ENCODE results near the gene PAX8.
A peak's percentile ranks its signal among the peaks of the same experiment; 100 is the strongest.

Gene PAX8

GRCh38 chr2:113219889-113220641 lies 58.7 kb downstream of the PAX8 start:
- no peak for DNase-seq (ENCODE audit: low spot score)

DNA sequence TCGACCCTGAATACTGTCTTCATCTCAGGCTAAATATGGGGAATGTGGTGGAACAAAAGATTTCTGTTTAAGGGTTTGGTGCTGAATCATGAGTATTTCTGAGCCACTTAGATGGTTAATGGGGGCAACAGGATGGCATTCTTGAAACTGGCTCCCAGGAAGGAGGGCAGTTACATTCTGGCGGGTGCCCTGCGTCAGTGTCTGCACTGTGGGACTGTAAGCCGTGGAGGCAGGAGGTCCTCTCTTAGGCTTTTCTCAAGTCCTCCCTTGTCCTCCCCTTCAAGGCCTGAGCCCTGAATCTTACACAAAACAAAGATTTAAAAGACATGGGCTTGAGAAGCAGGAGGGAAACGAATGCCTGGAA lies 59.2 kb downstream of the PAX8 start:
- DNase-seq (ENCODE audit: low spot score): no peak

DNA sequence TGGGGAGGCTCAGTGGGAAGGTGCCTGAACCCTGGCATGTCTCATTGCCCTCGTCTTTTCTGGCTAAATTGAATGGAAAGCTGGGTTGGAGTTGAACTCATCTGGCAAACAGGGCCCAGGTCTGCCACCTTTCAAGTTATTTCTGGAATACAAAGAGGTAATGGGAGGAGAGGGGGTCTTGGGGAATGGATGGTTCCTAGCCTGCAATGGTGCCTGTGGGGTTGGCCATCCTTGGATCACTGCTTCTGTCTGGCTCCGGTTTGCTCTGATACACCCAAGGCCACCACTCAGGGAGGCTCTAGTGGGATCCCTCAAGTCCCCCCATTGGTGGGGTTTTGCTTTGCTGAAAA lies 59.7 kb downstream of the PAX8 start:
- no peak for DNase-seq (ENCODE audit: low spot score)

DNA sequence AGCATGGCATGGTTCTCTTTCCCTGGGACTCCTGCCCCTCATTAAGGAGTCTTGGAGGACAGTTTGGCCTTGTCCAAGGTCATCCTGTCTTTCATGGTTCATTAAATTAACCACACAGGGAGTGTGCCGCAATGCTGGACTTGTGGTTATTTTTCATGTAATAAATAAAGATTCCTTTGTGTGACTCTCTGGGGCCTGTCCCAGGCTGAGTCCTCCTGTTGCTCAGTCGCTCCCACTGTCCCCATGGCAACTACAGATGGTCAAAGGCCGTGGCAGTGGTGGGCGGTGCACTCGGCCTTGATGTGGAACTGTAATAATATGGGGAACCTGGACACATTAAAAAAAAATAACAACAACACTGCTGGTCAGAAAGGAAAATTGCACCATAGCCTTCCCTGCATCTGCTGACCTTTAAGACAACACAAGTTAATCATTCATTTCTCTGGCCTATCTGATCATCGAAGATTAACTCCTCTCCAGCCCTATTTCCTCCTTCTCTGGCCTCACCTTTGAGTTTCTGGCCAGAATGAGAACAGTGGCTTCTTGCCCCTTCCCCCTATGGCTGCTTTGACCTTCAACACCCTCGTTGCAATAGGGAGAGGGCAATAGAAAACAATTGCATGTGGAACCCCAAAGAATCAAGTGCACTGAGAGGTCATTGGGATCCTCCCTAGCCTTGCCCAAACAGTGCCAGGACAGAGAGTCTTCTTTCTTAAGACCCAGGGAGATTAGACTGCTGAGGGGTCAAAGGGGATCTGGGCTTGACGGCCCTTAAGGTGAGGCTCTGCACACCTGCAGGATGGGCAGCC lies 60.2 kb downstream of the PAX8 start:
- no peak for DNase-seq (ENCODE audit: low spot score)

GRCh38 chr2:113217455-113218282 lies 61.1 kb downstream of the PAX8 start:
- no peak for DNase-seq (ENCODE audit: low spot score)

GRCh38 chr2:113216891-113217454 lies 61.7 kb downstream of the PAX8 start:
- DNase-seq (ENCODE audit: low spot score): no peak

GRCh38 chr2:113216321-113216720 lies 62.4 kb downstream of the PAX8 start:
- DNase-seq (ENCODE audit: low spot score): no peak

DNA sequence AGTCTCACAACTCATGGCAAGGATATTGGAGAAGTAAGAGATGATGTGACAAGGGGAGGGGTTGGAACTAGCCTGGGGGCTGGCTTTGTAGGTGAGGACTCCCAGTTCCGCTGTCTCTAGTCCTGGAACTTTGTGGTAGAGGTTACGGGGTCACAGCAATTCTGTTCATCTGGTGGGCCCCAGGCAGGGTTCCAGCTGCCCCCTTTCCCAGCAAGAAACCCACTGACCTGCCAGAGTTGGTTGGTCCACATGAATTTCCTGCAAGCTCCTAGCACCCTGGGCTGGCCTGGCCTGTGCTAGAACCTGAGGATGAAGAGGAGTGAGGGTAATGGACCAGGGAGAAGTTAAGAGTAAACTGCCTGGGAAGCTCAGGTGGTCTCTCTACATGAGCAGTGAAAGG lies 63.7 kb downstream of the PAX8 start:
- DNase-seq (ENCODE audit: low spot score): no peak

DNA sequence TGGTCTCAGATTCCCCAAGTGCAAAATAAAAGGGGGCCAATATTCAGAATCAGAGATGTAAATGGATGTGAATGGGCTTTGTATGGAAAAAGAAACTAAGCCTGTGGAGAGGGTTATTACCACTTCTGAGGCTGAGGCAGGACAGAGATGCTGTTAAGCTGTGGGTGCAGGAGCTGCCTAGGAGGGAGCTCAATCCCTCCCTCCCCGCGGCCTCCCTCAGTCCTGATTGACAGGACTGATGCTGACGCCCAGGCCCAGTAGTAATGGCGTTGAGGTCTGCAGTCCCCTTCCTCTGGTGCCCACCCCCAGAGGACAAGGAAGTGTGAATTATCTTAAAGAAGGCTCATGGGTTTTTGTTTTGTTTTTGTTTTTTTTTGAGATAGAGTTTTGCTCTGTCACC lies 64.6 kb downstream of the PAX8 start:
- DNase-seq (ENCODE audit: low spot score): no peak

DNA sequence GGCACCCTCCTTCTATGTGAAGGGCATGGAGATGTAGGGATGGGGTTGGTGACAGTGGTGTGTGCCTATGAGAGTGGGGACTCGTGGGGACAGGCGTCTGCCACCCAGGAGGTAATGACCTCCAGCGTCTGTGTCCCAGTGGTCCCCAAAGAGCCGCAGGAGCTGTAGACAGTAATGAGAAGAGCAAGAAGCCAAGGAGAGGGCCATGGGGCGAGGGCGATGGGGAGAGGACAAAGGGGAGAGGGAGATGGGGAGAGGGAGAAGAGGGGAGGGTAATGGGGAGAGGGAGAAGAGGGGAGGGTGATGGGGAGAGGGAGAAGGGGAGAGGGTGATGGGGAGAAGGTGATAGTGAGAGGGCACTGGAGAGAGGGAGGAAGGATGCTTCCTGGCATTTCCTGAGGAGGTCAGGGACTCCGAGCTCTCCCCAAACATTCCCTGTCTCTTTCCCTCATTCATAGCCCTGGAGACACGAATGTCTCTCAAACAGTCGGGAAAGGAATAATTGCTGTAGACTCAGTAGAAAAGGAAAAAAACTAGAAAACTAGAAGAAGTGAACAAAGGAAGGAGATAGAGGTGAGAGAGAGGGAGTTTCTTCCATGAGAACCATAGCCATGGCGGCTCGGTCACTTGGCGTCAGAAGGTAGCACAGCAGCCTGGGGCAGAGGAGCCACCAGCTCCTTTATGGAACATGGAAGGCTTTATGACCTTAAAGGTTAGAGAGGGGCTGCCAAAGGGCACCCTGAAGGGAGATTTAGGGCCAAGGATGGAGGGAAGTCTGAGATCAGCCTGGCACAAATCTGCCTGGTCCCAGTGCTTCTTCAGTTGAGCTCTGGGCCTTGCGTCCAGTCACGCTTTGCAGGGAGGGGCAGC lies 65.4 kb downstream of the PAX8 start:
- DNase-seq (ENCODE audit: low spot score): no peak

- DNase-seq (ENCODE audit: low spot score): no peak
Measured at GRCh38 chr2:113212245-113213060, 66.3 kb downstream of the PAX8 start.

DNA sequence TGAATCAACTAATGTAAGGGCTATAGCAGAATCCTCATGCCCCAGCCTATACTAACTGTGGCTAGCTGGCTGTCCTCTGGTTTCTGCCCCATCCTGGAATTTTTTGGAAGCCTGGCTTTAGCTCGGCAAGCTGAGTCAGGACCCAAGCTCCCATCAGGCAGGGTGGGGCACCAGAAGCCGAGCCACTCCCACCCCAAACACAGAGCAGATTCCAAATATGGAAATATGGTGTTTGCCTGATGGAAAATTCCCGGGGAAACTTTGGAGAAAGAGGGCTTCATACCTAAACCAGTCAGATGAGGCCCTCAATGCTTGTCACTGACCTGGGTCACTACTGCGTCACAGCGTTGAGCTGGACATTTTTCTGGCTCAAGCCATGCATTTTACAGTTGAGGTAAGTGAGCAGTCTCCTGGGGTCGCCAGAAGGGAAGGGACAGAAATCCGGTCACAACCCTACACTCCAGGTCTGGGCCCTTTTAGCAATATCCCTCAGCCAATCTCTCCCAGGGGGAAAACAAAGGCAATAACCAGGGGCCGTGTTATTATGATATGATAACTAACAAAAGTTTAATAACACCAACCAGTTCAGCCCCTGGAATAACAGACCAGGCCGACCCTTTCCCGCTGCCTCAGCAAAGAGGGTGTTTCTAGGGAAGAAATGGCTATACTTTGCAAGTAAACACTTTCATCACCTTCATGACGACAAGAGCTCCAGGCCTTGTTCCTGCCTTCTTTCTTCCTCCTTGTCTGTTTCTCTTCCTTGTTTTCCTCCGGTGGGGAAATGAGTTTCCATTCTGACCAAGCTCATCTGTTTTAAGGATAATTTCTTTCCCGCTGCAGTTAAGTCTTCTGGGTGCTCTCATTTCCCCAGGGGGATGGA lies 67.3 kb downstream of the PAX8 start:
- no peak for DNase-seq (ENCODE audit: low spot score)

GRCh38 chr2:113209646-113210171 lies 69.0 kb downstream of the PAX8 start:
- no peak for DNase-seq (ENCODE audit: low spot score)

DNA sequence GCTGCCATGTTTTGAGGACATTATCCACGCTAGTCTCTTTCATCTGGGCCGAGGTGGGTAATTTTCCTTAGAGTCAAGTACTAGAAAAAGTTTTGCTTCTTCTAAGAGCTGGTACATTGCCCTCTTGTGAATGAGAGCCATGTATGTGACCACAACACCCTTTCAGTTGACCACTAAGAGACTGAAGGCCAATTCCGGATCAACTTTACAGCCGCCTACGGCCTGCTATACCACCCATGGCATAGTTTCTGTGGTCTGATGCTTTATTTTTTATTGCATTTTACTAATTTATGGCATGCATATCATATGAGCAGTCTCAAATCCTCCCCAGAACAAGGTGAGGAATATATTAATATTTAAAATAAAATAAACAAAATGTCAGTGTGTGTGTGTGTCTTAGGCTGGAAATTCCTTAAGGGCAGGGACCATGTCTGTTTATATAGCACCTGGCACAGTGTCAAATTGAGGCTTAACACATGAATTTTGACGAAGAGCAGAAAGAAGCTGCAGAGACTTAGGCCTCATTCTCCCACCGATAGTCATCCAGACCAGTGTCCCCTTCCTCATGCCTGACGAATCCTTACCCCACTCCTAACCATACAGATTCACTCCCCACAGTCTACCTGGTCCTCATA lies 69.6 kb downstream of the PAX8 start:
- DNase-seq (ENCODE audit: low spot score): no peak

- no peak for DNase-seq (ENCODE audit: low spot score)
Measured at GRCh38 chr2:113208396-113208795, 70.3 kb downstream of the PAX8 start.

- no peak for DNase-seq (ENCODE audit: low spot score)
Measured at GRCh38 chr2:113207021-113207420, 71.7 kb downstream of the PAX8 start.

GRCh38 chr2:113206251-113206650 lies 72.5 kb downstream of the PAX8 start:
- no peak for DNase-seq (ENCODE audit: low spot score)

DNA sequence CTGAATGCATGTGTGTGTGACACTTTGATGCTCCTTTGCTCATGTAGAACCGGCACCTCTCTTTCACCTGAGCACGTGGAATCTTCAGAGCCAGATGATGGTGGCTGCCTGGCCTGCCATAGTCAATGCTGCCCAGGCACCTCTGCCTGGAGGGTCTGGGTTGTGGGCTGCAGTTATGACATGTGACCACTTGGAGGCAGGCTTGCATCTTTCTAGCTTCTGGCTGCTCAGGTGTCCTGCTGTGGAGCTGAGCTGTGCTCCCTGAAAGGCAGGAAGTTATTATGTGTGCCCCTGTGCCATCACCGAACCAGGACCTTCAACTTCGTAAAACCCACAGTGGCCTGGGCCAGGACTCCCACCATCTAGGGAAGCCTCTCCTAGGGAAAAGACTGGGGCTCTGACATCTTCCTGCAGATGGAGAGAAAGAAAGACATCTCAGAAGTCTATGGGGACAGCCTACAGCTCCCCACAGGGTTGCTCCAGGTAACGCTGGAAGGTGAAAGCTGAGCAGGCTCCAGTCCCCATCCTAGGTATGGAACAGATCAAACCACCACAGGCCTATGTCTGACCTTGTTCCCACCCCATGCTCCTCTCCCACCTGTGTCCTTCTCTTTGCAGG lies 74.7 kb downstream of the PAX8 start:
- peak; percentile 81 for DNase-seq (ENCODE audit: low spot score)

DNA sequence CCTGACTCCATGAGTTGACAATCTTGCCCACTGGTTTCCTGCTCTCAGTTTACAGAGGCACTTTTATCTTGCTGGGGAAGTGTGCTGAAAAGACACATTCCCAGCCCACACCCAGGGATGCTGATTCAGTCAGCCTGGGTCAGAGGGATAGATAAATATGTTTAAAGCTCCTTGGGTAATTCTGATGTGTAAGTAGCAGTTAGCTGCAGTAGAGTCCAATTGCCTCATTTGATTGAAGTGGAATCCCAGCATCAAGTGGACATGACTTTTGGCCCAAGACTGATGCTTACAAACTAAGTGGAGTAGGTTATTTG lies 75.5 kb downstream of the PAX8 start:
- no peak for DNase-seq (ENCODE audit: low spot score)
